GM15510 (cell line): ENCODE data around the gene PNMT.

Source experiments
- POLR2A ChIP-seq: IDR thresholded peaks from 3 replicates; pipeline ENCODE4 v1.6.1; 2011; ENCODE audit warnings: borderline replicate concordance; ENCODE audit not compliant: insufficient read length; ENCODE audit errors: extremely low read depth

PNMT gene

DNA sequence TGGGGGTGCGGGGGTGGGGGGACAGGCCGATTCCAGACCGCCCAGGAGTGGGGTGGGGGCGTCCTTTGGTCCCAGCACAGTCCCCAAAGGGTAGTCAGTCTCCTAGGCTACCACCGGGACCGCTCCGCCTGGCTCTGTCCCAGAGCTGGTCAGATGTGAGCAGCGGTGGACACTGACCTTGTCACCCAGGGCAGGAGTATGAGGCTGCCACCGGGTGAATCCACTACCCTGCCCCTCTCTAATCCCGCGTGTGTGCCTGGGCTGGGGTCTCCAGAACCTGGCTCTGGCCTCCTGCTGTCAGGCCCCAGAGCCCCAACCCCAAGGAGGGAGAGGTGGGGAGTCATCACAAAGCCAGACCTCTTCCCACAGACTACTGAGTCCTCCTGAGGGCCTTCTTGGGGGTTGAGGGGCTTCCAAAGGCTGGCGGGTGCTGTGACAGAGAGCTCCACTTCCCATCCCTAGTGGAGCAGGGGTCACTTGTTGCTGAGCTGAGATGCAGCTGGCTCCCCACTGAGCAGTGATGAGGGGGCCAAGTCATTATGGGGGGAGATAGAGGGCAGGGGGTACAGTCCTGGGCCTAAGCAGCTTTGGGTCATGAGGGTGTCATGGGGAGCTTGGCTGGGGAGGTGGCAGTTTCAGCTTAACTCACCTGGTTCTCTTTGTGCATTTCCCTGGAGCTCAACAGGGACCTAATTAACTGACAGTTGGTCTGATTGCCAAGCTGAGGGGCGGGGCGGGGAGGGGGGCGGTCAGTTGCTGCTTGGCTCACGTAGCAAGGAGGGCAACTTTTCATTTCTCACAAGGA is 40.3 kb upstream of the PNMT start:
- TF ChIP-seq POLR2A = no peak

GRCh38 chr17:39628655-39629493 is 39.4 kb upstream of the PNMT start:
- TF ChIP-seq POLR2A = no peak

GRCh38 chr17:39629494-39629880 is 38.8 kb upstream of the PNMT start:
- TF ChIP-seq POLR2A = no peak

GRCh38 chr17:39629898-39630297 is 38.4 kb upstream of the PNMT start:
- no peak for TF ChIP-seq POLR2A

GRCh38 chr17:39631403-39631802 is 36.9 kb upstream of the PNMT start:
- no peak for TF ChIP-seq POLR2A

- no peak for TF ChIP-seq POLR2A
These were observed 35.9 kb upstream of the PNMT start for GRCh38 chr17:39632153-39632941.

DNA sequence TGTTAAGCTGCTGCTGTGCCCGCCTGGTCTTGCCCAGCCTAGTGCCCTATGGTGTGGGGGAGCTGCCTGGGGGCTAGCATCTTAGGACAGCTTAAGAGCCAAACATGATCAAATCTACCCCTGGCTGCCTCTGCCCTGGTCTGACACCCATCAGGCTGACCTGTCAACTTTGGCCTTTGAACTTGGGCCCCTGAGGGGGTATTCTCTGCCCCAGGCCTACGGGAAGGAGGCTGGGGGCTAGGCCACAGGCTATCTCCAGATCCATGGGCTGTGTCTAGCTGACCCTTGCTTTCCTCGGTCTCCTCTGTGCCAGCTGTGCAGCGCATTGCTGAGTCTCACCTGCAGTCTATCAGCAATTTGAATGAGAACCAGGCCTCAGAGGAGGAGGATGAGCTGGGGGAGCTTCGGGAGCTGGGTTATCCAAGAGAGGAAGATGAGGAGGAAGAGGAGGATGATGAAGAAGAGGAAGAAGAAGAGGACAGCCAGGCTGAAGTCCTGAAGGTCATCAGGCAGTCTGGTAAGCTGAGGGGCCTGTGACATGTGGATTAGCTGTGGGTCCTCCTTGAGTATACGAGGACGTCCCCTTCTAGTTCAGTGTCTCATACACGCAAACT is 34.6 kb upstream of the PNMT start:
- no peak for TF ChIP-seq POLR2A

- TF ChIP-seq POLR2A = no peak
These were observed 33.8 kb upstream of the PNMT start for GRCh38 chr17:39634384-39634871.

DNA sequence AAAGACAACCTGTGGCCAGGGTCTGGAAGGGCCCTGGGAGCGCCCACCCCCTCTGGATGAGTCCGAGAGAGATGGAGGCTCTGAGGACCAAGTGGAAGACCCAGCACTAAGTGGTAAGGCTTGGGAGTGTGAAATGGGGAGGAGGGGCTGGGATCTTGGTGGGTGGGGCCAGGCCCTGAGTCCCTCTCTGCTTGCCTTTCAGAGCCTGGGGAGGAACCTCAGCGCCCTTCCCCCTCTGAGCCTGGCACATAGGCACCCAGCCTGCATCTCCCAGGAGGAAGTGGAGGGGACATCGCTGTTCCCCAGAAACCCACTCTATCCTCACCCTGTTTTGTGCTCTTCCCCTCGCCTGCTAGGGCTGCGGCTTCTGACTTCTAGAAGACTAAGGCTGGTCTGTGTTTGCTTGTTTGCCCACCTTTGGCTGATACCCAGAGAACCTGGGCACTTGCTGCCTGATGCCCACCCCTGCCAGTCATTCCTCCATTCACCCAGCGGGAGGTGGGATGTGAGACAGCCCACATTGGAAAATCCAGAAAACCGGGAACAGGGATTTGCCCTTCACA is 32.6 kb upstream of the PNMT start:
- TF ChIP-seq POLR2A = no peak

- TF ChIP-seq POLR2A = no peak
These were observed 31.7 kb upstream of the PNMT start for GRCh38 chr17:39636587-39636926.

- peak; percentile 81 for TF ChIP-seq POLR2A
These were observed 31.1 kb upstream of the PNMT start, which contains the start of gene STARD3 for GRCh38 chr17:39636927-39637736. TSS of gene STARD3 (plus strand) at chr17:39637144. CDS start at chr17:39653532, 16,388 bp downstream.

DNA sequence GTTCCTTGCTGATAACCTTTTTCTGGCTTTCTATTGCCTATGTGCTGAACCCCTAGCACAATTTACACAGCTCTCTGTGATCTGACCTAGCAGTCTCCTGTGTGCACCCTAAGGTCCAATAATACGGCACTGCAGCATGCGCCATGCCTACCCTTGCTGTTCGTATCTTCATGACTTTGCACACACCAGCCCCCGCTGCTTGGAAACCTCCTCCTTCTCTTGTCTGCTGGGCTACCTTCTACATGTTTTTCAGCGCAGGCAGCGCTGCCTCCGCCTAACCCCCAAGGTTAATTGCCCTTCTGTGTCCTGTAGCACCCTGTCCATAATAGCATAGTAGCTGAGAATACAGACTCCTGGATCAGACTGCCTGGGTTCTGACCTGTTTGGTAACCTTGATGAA is 29.9 kb upstream of the PNMT start:
- no peak for TF ChIP-seq POLR2A

- TF ChIP-seq POLR2A = no peak
These were observed 29.2 kb upstream of the PNMT start for GRCh38 chr17:39639043-39639442.
